HK-2 (cell line): ENCODE data around the gene RBCK1.

ENCODE experiments used
- DNase-seq: peaks from one replicate; pipeline ENCODE4 v3.0.0-alpha.2; 2018; ENCODE audit not compliant: unreplicated experiment

RBCK1 gene

DNA sequence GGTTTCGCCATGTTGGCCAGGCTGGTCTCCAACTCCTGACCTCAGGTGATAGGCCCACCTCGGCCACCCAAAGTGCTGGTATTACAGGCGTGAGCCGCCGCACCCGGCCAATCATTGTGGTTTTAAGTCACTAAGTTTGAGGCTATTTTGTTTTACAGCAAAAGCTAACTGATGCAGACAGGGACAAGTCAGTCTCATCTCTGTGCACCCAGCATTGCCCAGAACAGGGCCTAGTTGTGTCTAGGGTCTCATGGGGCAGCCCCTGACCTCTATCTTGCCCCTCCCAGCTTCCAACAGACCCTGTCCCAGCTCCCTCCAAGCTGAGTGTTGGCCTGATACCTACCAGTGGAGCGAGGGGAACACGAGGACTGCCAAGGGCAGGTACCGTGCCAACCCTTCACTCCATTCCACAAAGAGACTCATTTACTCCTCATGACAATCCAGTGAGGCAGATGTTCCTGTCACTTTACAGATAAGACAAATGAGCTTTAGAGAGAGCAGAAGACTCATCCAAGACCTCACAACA lies 8.9 kb upstream of the RBCK1 start:
- no peak for DNase-seq

GRCh38 chr20:400128-400453 lies 8.0 kb upstream of the RBCK1 start:
- DNase-seq: no peak

- DNase-seq: peak; percentile 58
Observed at GRCh38 chr20:400454-401275, 7.4 kb upstream of the RBCK1 start.

- DNase-seq: peak; percentile 88
Observed at GRCh38 chr20:401682-402495, 6.2 kb upstream of the RBCK1 start.

- DNase-seq: no peak
Observed at GRCh38 chr20:402496-402885, 5.6 kb upstream of the RBCK1 start.

- no peak for DNase-seq
Observed at GRCh38 chr20:402898-403581, 5.1 kb upstream of the RBCK1 start.

- DNase-seq: no peak
Observed at GRCh38 chr20:403582-403957, 4.5 kb upstream of the RBCK1 start.

DNA sequence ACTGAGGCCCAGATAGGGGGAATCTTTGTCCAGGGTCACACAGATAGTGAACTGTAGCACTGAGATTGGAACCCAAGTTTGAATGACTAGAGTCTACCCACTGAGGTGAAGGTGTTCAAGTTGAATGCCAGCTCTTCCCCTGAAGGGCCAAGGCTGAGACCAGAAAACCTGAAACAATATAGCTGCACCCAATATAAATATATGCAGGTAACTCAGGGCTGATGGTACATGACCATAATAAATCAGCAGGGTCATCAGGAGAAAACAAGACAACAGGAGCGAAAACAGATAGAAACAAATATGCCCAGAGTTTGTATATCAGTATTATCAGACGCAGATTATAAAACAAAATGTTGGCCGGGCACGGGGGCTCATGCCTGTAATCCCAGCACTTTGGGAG lies 4.0 kb upstream of the RBCK1 start:
- no peak for DNase-seq

DNA sequence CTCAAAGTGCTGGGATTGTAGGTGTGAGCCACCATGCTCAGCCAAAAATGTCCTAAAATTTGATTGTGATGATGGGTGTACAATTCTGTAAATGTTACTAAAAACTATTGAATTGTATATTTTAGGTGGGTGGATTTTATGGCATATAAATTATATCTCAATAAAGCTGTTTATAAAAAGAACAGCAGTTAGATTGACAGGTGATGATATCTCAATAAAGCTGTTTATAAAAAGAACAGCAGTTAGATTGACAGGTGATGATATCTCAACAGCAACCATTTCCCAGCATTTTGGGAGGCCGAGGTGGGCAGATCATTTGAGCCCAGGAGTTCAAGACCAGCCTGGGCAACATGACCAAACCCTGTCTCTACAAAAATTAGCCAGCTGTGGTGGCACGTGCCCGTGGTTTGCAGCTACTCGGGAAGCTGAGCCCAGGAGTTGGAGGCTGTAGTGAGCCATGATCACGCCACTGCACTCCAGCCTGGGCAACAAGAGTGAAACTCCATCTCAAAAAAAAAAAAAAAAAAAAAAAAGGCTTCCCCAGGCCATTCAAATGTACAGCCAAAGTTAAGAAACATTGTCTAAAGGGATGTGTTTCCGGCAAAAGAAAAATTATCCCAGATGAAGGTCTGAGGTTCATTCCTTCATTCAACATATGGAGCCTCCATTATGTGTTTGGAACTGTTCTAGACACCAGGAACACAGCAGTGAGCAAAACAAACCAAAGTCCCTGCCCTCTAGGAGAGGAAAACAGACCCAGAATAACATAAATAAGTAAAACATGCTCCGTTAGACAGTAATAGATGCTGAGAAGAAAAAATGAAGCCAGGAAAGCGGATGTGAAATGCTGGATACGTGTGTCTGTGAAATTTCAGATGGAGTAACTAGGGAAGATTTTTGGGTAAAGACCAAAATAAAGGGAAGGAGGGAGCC lies 1.6 kb upstream of the RBCK1 start:
- DNase-seq: no peak

DNA sequence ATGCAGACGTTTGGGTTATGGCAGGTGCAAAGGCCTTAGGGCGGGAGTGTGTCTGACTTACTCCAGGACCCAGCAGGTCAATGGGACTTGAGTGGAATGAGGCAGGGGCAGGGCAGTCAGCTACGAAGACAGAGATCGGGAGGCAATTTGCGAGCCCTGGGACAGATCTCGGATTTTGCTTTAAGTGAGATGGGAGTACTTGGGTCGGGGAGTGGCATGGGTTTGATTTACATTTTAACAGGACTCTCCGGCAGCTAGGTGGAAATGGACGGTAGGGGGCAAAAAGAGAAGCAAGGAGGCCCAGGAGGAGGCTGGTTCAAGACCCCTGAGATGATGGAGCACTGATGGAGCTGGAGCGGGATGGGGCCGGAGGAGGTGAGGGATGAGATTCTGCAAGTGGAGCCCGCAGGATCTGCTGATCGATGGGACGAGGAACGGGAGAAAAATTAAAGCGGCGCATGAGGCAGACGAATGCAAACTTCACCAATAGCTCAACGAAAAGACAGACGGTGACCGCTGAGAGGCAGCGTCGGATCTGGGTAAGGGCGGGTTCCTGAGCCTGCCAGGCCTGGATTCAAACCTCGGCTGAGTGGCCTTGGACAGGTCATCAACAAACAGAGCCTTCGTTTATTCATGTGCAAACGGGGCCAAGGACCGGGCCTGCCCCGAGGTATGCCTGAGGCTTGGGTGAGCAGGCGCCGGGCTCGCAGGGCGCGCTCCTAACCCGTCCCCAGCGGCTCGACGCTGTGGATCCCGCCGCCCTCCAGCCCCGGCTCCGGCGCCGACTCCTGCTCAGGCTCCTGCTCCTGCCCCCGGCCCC lies 756 bp upstream of the RBCK1 start:
- peak; percentile 93 for DNase-seq

GRCh38 chr20:408843-409696 lies 971 bp downstream of the RBCK1 start:
- no peak for DNase-seq

- DNase-seq: no peak
Observed at GRCh38 chr20:409697-410559, 1.8 kb downstream of the RBCK1 start.

GRCh38 chr20:412081-412480 lies 4.0 kb downstream of the RBCK1 start:
- DNase-seq: no peak

DNA sequence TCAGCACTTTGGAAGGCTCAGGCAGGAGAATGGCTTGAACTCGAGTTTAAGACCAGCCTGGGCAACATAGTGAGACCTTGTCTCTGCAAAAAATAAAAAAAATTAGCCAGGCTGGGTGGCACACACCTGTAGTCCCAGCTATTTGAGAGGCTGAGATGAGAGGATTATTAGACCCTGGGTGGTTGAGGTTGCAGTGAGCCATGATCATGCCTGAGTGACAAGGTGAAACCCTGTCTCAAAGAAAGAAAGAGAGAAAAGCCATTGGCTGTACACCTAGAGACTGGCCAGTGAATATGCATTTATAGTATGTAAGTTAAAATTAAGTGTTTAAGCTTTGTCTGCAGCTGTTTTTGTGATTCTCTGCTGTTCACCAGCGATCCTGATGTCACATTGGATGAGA lies 6.1 kb downstream of the RBCK1 start:
- no peak for DNase-seq

GRCh38 chr20:415820-416322 lies 7.8 kb downstream of the RBCK1 start:
- DNase-seq: no peak

GRCh38 chr20:416950-417800 lies 9.1 kb downstream of the RBCK1 start:
- DNase-seq: no peak

- DNase-seq: no peak
Observed at GRCh38 chr20:417801-418342, 9.8 kb downstream of the RBCK1 start.
